ENCODE measurements around the gene RNF227.

DNA sequence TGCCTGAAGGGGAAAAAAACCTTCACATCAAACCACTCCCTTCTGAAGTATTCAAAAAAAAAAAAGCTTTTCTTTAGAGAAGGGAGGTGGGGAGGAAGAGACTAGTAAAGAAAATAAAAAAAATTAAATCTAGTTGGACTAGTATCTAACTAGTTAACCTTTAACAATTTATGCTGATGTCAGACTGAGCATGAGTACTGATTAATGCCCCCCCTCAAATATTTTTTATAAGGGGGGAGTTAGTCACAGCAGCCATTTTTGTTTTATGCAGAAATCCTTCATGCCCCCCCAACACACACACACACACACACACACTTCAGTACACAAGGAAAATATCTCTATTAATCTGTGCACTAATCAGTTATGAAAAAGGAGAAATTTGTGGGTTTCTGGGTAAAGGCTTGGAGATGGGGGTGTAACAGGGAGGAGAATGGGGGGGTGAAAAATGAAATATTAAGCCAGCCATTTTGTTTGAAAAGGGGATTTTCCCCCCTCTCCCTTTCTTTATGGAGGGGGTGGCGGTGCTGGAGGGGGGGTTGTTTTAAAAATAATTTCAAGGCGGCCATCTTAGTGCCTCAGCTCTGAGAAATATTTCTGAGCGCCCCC lies 32.2 kb downstream of the RNF227 start:
- TF ChIP-seq, protein P1, sequence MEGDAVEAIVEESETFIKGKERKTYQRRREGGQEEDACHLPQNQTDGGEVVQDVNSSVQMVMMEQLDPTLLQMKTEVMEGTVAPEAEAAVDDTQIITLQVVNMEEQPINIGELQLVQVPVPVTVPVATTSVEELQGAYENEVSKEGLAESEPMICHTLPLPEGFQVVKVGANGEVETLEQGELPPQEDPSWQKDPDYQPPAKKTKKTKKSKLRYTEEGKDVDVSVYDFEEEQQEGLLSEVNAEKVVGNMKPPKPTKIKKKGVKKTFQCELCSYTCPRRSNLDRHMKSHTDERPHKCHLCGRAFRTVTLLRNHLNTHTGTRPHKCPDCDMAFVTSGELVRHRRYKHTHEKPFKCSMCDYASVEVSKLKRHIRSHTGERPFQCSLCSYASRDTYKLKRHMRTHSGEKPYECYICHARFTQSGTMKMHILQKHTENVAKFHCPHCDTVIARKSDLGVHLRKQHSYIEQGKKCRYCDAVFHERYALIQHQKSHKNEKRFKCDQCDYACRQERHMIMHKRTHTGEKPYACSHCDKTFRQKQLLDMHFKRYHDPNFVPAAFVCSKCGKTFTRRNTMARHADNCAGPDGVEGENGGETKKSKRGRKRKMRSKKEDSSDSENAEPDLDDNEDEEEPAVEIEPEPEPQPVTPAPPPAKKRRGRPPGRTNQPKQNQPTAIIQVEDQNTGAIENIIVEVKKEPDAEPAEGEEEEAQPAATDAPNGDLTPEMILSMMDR (IDR thresholded peaks at IDR 0.05): no peak
- no peak for TF ChIP-seq EP300 (IDR thresholded peaks at IDR 0.05; ENCODE audit: low read depth)

Measured in transverse colon (tissue), 3 donors.